Fibroblast of lung (primary cell): ENCODE results near the gene CDC34. TPM values are rescaled to one million over a fixed set of nuclear protein-coding genes. Genes with fewer than 3 reads are reported as not detected.

Experiments used
- DNase-seq, 2 donors: peaks; one replicate each; pipeline versions ENCODE4 v3.0.0 to v3.0.0-alpha.2; 2010; ENCODE audit warnings: low read depth in 2 of 2
- H2AFZ ChIP-seq: 2 replicates; pipeline ENCODE4 v1.5.1; 2012; ENCODE audit warnings: low read length, control low read depth, inconsistent platforms
- H3K27ac ChIP-seq: 2 replicates; pipeline ENCODE4 v1.5.1; 2011; ENCODE audit warnings: low read length, control low read depth; ENCODE audit not compliant: insufficient read depth
- H3K27me3 ChIP-seq: 2 replicates; pipeline ENCODE4 v1.5.1; 2011; ENCODE audit warnings: mild to moderate bottlenecking, low read length; ENCODE audit not compliant: control insufficient read depth, insufficient read depth
- H3K36me3 ChIP-seq: 2 replicates; pipeline ENCODE4 v1.5.1; 2011; ENCODE audit warnings: low read length; ENCODE audit not compliant: control insufficient read depth, insufficient read depth
- H3K4me1 ChIP-seq: 2 replicates; pipeline ENCODE4 v1.5.1; 2011; ENCODE audit warnings: low read length; ENCODE audit not compliant: control insufficient read depth, insufficient read depth; ENCODE audit errors: extremely low read depth
- H3K4me2 ChIP-seq: 2 replicates; pipeline ENCODE4 v1.5.1; 2011; ENCODE audit warnings: low read length, control low read depth; ENCODE audit not compliant: insufficient read depth; ENCODE audit errors: extremely low read depth
- H3K4me3 ChIP-seq, 4 experiments: fragments of 200-600 bp in 1 of 4; sonication (generic) in 1 of 4; replicated peaks in 1 of 4; 2 replicates each; pipeline ENCODE4 v1.5.1; 2011 to 2016; ENCODE audit warnings: low read length in 4 of 4, low read depth in 3 of 4, mild to moderate bottlenecking in 3 of 4, control low read depth in 2 of 4, inconsistent platforms in 1 of 4, mixed read lengths in 1 of 4; ENCODE audit not compliant: insufficient read depth in 1 of 4; ENCODE audit errors: control extremely low read depth in 1 of 4
- H3K79me2 ChIP-seq: 2 replicates; pipeline ENCODE4 v1.5.1; 2012; ENCODE audit warnings: mild to moderate bottlenecking, low read length, inconsistent platforms; ENCODE audit not compliant: control insufficient read depth, insufficient read depth
- H3K9ac ChIP-seq: 2 replicates; pipeline ENCODE4 v1.5.1; 2011; ENCODE audit warnings: mild to moderate bottlenecking, low read length, control low read depth; ENCODE audit not compliant: insufficient read depth
- H3K9me3 ChIP-seq: 2 replicates; pipeline ENCODE4 v1.5.1; 2012; ENCODE audit warnings: low read depth, low read length; ENCODE audit not compliant: control insufficient read depth, insufficient read depth
- H4K20me1 ChIP-seq: 2 replicates; pipeline ENCODE4 v1.5.1; 2011; ENCODE audit warnings: low read length; ENCODE audit not compliant: control insufficient read depth, insufficient read depth; ENCODE audit errors: extremely low read depth
- CTCF ChIP-seq, 2 donors: IDR thresholded peaks in 1 of 2; conservative IDR thresholded peaks in 1 of 2; 1 replicate in 1 of 2; 2 replicates in 1 of 2; pipeline ENCODE4 v1.5.1; 2011 to 2012; ENCODE audit warnings: low read length in 2 of 2, control low read depth in 1 of 2, inconsistent platforms in 1 of 2, low read depth in 1 of 2, mild to moderate bottlenecking in 1 of 2
- EZH2 ChIP-seq: IDR thresholded peaks from 2 replicates; pipeline ENCODE4 v1.5.1; 2012; ENCODE audit warnings: low read length, control low read depth, mild to moderate bottlenecking; ENCODE audit errors: missing control alignments
- polyA plus RNA-seq, 2 donors: library from polyadenylated mRNA; depleted of rRNA in 1 of 2; stranded (reverse) in 1 of 2; unstranded in 1 of 2; fragments of >200 nt; gene quantifications; 2 replicates each; pipeline ENCODE4 v1.2.1, GENCODE V29; 2011 to 2012; ENCODE audit warnings: missing spikeins in 1 of 2
- total RNA-seq: library from RNA; depleted of rRNA; stranded (reverse); fragments of >200 nt; gene quantifications from 2 replicates; pipeline ENCODE4 v1.2.1, GENCODE V29; 2014

CDC34 gene
- total and polyA plus RNA-seq, 2 donors (not counting 1 experiment from before 2014, with no cell fraction given) = 23.3 to 72.5 TPM

- TF ChIP-seq EZH2 (no peak), CTCF (conservative IDR thresholded peaks at IDR 0.05 in 1 of 2, IDR thresholded peaks at IDR 0.05 in 1 of 2; ENCODE audit: low read depth in 1 of 2, low read length in 2 of 2) (peak; percentile 46 to 73)
- Histone ChIP-seq H3K9me3 (no peaks in the 10 kb centered on the region), H3K4me1 (no peaks in the 10 kb centered on the region), H3K79me2 (no peaks in the 10 kb centered on the region), H3K27me3 (peaks cover 6% of the 10 kb centered on the region), H3K4me3 (no peak overlapping the region), H3K9ac (no peak overlapping the region), H3K36me3 (no peaks in the 10 kb centered on the region), H4K20me1 (no peaks in the 10 kb centered on the region), H3K27ac (no peak overlapping the region), H2AFZ (no peak overlapping the region), H3K4me2 (no peak overlapping the region)
- peak; percentile 61 to 77 for DNase-seq
Observed at GRCh38 chr19:588093-588740, 56.7 kb downstream of the CDC34 start.

- Histone ChIP-seq H3K27me3 (peaks cover 6% of the 10 kb centered on the region), H2AFZ (no peak overlapping the region), H3K79me2 (no peaks in the 10 kb centered on the region), H3K9me3 (no peaks in the 10 kb centered on the region), H3K4me3 (peak overlapping the region in 1 of 4 experiments; percentile 25), H4K20me1 (no peaks in the 10 kb centered on the region), H3K4me1 (no peaks in the 10 kb centered on the region), H3K9ac (no peak overlapping the region), H3K36me3 (no peaks in the 10 kb centered on the region), H3K27ac (no peak overlapping the region), H3K4me2 (no peak overlapping the region)
- DNase-seq = no peak
- TF ChIP-seq CTCF (conservative IDR thresholded peaks at IDR 0.05 in 1 of 2, IDR thresholded peaks at IDR 0.05 in 1 of 2; ENCODE audit: low read depth in 1 of 2, low read length in 2 of 2) (no peak), EZH2 (peak; percentile 43)
Observed at GRCh38 chr19:588741-589692, 57.5 kb downstream of the CDC34 start.

GRCh38 chr19:589693-590395, 58.3 kb downstream of the CDC34 start, which contains the start of gene HCN2:
HCN2 (plus strand) TSS chr19:589881; CDS start chr19:589946, 65 bp downstream.
- Histone ChIP-seq H3K4me3 (peak within 1 kb of the TSS in 1 of 4 experiments; percentile 25), H3K9me3 (no peaks in the 10 kb centered on the region), H3K27ac (no peak within 1 kb of the TSS), H3K27me3 (peaks cover 6% of the 10 kb centered on the region), H3K9ac (no peak within 1 kb of the TSS), H2AFZ (no peak within 1 kb of the TSS), H3K79me2 (no peaks in the 10 kb centered on the region), H3K4me1 (no peaks in the 10 kb centered on the region), H3K36me3 (no peaks in the 10 kb centered on the region), H3K4me2 (no peak within 1 kb of the TSS), H4K20me1 (no peaks in the 10 kb centered on the region)
- no peak for DNase-seq
- TF ChIP-seq CTCF (conservative IDR thresholded peaks at IDR 0.05 in 1 of 2, IDR thresholded peaks at IDR 0.05 in 1 of 2; ENCODE audit: low read depth in 1 of 2, low read length in 2 of 2) (no peak), EZH2 (no peak)
